NCI-H1436 treated with DMSO at 0.1 percent for 48 hours (cell line): Measurements from ENCODE around the gene ARAP2.

Experiments
- DNase-seq: peaks from one replicate; lab custom pipeline; 2025; lab: John Stamatoyannopoulos, UW

Gene ARAP2

DNA sequence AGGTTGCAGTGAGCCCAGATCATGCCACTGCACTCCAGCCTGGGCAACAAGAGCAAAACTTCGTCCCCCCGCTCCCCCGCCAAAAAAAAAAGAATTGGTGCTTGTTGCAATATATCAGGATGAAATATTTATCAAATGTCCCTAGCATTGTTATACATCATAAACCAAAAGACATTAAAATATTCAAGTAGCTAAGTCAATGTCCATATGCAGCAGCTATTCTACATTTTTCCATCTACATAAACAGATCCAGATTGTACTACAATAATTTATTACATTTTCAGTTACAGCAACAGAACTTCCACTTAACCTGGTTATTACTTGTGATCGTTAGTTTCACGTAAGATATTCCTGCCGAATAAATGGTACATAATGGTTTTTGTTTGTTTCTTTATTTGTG, 64.1 kb downstream of the ARAP2 start:
- no peak for DNase-seq

DNA sequence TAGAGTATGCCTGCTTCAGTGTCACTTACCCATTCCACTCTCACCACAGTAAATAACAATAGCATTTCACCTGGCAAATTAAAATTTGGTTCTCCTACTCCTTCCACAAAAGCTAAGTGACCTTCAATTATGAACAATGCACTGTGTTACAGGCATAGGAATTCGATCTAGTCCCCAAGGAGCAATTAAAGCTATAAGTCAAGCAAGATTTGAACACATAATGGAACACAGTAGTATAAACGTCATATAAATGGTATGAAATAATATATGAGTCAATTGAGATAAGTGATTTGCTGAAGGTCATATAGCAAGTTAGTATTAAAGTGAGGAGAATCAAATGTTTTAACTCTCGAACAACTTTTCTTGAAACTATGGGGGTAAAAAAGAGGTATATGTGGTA, 65.8 kb downstream of the ARAP2 start:
- no peak for DNase-seq

DNA sequence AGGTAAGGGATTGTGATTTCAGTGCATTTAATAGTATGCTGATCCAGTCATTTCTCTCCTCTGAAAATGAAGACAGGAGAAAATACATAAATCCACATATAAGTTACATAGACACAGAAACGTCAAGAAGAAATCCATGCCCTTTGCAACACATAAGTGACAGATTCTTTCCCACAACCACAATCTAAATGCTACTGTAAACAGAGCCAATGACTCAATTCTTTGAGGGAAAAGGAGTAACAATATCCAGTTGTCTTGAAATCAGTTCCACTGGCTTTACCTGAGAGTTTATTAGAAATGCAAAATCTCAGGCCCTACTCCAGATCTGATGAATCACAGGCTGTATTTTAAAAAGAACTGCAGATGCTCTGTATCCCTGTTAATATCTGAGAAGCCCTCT, 66.4 kb downstream of the ARAP2 start:
- DNase-seq: no peak

DNA sequence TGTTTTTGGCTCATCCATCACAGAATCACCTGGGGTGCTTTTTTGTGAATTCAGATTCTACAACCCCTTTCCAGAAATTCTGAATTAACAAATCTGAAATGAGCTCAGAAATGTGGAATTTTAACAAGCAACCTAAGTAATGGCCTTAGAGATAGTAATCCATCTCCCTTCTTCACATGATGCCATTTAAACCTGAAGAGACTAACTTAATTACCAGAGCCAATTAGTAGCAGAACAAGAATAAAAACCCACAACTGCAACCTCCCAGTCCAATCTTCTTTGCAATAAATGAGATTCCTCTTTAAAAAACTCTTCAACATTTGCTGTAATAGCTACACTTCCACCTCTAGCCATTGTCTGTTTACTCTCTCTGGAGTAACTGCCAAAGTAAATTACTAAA, 69.7 kb downstream of the ARAP2 start:
- DNase-seq: no peak

DNA sequence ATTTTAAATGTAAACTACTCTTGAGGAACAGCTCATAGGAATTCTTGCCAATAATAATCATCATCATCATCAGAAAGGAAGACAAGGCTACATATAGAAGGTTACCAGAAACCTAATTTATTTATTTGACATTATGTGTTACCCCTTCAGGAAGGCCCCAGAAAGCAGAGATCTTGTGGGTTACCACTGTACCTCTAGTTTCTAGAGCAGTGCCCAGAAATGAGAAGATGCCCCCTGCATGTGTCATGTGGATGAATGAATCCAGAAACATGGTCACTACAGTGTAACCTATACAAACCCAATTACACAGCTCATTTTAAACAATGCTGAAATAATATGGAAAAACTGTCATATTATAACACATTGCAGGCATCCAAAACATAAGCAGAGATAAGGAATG, 70.4 kb downstream of the ARAP2 start:
- no peak for DNase-seq

DNA sequence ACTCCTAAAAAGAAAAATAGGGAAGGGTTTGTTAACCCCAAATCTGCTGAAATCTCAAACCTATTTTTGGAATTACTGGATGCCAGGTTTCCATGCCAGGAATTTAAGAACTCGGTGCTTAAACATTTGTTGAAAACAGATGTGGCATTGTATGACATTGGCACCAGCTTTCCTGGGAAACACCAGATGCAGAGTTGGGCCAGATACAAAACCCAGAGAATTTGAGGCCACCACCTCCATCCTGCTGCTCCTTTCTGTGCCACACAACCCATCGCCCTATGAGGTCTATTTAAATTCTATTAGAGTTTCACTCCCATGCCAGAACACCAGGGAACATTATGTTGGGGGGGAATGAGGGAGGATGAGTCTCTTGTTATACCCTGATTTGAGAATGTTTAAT, 71.7 kb downstream of the ARAP2 start:
- no peak for DNase-seq

DNA sequence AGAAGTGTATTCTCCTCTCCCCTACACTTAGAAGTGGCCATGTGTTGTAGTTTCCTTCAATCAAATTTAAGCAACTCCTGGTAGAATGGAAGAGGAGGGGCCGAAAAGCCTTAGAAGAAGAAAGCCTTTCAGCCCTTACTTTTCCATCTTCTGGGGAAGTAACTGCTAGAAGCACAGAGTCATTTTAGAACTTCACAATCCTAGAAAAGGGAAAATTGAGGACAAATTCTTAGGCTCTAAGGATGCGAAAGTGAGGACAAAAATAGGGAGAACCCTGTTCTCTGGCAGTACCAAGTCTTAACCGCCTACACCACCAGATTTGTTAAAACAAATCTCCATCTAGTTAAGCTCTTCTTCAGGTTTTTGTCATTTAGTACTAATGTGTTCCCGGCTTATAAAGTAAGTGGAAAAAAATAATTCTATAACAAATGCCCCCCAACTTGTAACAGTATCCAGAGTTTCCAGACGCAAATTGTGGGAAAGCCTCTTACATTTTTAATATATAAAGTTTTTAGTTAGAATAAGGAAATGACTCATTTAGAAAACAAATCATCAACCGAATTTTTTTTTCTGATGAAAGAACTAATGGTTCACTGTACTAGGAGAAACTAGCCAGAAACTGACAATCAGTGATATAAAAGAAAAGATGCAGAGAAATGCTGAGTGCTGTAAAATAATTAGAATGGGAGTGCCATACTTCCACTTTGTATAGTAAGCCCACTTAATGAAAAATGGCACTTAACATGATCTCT, 76.0 kb downstream of the ARAP2 start:
- DNase-seq: no peak

DNA sequence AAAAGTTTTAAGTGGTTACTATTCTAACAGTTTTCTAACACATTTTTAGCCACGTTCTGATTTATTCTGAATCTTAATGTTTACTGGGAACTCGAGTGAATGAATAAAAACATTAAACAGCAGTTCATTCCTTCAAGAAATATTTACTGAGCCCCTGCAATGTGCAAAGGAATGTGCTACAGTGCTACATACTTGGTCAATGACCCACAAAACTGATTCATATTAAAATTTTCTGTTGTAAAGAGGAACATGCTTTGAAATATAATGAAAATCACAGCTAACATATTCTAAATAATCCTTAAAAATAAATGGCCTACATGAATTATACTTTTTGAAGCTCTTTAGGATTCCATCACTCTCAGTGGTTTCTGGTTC, 78.7 kb downstream of the ARAP2 start:
- no peak for DNase-seq

DNA sequence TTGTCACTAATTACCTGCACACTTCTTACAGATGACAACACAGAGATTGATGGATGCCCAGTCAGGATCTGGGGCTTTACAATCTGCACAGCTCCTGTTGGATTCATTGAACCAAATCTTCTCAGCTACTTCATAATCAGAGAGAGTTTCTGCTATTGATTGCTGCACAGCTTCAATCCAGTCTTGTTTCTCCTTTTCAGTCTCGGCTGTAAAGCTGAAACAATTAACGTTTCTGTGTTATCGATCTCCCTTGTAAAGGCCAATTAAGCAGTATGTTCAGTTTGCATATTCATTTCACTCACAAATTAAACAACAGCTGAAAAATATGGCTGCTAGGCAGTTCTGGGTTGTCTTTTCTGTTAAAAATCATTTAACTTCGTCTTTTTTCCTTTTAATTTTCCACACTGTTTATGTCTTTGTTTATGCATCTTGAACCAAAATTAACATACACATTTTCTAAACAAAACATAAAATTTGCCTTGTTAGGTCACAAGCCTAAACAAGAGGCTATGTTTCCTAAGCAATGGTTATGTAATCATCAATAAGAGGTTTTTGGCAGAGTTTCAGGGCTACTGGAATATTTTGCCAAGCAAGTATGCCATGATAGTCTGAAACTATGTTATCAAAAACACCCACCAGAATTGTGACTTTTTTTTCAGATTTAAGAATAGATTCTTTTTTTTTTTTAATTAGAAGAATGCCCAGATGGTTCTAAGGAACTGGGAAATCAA, 79.2 kb downstream of the ARAP2 start:
- DNase-seq: no peak

DNA sequence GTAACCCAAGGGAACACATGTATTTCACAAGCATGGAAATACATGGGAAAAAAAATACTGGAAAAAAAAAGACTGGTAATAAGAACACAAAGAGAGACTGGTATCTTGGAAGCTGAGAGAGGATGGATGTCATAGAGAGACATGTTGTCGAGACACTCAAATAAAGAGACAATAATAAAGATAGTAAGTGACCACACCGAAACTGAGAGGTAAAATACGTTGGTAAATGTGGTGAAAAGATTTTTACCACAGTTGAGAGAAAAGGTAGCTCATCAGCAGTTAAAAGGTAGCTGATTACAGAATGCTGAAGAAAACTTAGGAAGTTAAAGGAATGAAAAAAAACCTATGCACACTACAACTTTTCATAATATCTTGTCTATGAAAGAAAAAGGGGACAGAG, 81.1 kb downstream of the ARAP2 start:
- DNase-seq: no peak

DNA sequence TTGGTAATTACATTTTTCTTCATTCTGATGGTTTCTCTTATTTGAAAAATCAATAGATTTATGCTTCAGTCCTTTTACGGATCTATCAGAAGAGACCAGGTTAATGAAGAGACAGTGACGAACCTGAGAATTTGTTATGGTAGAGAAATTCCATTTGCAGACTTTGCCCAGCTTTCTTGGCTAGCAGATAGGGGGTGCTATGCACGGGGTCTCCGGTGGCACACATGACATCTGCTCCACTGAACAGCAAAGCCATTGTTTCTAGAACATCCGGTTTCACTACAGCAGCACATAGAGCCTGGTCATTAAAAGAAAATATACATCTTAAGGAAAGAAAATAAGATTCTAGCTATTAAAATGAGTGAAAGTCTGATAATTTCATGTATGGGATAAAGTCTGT, 85.1 kb downstream of the ARAP2 start:
- DNase-seq: no peak

DNA sequence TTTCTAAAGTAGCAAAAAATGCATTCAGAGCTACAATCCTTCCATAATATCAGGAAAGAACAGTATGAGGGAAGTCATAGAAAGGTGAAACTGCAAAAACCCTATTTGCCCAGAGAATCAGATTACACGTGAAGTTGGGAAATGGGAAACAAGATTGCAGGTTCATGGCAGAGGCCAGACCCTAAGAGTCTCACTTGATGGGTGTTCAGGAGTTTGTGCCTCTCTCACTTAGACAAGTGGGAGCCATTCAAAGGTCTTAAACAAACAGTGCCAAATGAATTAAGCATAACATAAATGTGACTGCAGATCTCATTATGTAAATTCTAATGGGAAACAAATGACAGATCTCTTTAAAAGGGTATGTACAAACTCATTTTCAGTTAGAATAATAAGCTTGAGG, 91.6 kb downstream of the ARAP2 start:
- no peak for DNase-seq

DNA sequence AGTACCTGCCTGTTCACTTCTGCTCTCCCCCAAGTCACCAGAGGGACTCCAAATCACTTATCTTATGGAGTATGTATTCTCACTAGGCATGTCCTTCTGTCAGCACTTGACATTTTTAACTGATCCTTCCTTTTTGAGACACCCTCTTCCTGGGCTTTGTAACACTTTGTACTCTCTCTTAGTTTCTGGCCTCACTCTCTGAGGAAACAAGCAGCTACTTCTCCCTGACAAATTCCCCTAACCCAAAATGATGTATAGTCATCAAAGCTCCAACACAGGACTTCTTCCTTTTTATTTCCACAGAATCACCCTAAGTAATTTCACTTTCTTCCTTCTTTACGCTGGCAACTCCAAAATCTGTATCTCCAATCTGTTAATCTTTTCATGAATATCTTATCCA, 101.8 kb downstream of the ARAP2 start:
- no peak for DNase-seq

DNA sequence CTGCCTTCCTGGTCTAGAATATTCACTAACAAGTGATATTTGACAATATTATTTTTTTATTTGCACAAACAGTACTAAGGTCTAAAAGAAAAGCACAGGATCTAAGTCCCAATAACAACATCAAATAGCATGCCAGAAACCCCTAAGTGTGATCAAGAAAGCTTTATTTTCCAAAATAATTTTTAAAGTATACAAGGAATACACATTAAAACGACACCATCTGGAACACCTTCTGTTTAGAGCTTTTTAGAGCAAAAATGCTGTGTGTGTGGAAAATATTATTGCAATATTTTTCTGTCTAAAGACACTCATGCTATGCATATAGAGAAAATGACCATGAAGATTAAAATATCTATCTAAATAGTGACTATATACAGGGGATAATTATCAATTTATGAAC, 103.1 kb downstream of the ARAP2 start:
- DNase-seq: no peak

DNA sequence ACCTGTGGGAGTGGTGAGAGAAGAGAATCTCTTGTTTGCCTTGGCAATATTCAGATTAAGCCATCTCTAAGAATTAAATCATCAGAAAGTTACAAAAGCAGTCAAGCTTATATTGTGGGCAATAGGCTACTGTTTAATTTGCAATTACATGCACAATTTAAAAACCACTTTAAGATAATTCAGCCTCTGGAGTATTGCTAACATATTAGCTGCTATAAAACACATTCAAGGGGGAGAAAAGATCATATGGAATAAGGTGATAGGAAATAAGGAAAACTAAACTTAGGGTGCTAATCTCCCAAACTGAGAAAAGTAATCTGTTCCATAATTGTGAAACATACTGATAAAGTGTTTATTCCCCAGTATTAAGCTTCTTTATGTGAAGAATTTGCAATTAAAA, 103.9 kb downstream of the ARAP2 start:
- no peak for DNase-seq

DNA sequence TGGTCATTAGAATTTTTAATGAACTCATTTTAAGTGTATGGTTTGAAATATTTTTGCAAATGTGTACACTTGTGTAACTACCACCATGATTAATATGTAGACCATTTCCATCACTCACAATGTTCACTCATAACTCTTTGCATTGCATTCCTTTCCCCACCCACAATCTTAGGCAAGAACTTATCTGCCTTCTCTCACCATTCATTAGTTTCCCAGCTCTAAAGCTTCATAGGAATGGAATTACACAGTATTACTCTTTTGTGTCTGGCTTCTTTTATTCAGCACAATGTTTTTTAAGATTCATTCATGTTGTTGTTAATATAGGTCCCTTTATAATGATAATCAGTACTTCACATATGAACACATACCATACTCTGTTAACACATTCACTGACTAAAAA, 106.1 kb downstream of the ARAP2 start:
- DNase-seq: no peak

DNA sequence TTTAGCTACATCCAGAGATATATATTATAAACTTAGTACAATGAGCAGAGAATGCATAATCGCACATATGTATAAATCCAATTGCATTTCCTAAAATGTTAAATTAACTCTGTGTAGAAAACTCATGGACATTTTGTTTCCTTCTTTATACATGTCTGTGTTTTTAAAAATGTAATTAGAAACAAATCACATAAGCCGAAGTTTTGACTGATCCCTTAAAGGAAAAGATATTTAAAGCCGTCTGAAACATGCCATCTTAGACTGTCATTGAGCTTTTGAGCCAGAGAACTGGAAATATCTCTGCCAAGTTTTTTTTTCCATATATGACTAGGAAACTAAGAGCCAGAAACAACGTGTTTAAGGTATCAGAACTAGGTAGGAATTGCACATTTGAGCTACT, 107.0 kb downstream of the ARAP2 start:
- no peak for DNase-seq

DNA sequence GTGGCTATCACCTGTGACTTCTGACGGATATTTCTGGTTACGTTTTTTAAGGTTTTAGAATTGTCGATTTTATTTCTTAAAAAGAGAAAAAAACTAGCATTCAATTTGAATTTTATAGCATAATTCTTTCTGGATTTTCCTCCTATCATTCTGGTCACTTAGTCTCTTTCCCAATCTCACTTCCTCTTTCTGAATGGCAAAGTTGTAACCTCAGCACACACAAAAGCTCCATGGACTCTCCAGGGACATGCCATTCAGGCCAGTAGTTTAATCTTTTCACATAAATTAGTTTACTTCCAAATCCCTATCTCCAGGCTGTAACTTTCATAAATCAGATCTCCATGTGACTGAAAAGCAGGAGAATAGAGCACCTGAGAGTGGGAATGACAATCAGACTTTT, 110.7 kb downstream of the ARAP2 start:
- DNase-seq: no peak

DNA sequence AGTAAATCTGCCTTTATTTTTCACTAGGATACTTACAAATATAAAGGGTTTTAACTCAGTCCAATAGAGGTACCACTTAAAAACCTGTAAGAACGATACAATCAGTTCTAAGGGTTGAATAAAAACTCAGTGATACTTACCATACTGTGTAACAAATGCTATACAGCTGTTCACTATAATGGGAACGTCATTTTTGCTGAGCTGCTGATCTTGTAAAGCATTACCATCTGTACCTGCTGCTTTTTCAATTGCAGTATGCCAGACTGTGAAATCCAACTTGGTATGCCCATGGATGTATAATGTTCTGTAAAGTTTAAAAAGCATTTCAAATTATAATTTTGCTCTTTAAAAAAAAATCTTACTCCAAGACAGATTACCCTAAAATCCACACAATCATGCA, 111.2 kb downstream of the ARAP2 start:
- DNase-seq: no peak

DNA sequence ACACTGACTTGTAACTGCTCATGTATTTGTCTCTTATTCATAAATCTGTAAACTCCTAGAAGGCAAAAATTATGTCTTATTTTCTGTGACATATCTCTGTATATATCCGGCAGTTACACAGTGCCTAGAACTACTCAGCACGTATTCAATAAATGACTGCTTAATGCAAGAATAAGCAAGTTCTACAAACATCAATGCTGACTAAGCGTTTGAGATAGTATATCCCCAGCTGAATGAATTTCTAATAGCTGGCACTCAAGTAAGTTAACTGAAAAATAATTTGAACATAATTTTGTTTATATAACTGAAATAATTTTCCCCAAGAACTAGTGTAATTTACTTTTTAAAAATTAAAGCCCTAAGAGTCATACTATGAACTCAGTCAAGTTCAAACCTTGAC, 113.7 kb downstream of the ARAP2 start:
- DNase-seq: no peak

DNA sequence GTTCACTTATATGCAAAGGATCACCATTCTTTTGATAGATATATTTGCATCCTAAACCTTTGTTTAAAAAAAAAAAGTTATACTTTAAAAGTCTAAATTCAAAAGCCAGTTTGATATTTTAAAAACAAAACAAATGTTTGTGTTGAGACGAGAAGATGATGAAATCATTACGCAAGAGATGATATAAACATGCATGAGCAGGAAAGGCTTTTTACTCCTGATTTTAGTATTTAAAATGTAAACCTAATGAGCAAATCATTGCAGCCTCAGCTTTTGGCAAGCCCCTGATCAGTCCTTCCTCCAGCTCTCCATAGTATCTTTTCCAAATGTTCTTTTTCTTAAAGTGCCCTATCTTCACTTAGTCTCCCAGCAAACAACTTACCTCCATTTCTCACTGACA, 115.6 kb downstream of the ARAP2 start:
- no peak for DNase-seq

DNA sequence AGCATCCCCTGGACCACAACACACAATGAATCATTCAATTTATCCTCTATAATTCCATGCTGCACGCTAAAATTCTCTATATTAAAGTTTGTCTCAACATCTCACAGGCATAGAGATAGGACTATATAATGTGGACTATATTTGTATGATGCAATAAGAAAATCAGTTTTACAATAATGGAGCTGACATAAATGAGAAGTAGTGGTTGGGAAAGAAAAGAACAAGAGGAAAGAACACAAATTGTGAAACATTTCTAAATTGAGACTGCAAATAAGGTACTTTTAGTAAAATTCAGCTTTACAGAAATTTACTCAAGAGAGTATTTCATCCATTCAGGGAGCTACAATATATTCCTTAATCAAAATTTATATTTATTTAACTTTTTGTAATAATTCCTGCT, 120.4 kb downstream of the ARAP2 start:
- DNase-seq: no peak

DNA sequence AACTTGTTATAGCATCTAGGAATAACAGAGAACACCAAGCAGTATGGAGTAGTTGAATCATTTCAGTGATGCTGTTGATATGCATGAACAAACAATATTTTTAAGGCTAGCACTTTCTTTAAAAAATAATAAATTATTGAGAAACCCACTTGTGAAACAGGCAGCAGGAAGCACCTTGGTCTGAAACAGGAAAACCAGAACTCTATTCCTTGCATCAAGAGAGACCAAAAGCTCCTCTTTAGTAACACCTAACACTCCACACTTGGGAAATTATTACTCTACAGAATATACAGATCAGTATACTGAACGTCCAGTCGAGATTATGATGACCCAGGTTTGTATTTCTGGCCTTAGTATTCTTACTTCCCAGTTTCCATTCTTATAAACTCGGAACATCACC, 129.0 kb downstream of the ARAP2 start:
- DNase-seq: no peak

DNA sequence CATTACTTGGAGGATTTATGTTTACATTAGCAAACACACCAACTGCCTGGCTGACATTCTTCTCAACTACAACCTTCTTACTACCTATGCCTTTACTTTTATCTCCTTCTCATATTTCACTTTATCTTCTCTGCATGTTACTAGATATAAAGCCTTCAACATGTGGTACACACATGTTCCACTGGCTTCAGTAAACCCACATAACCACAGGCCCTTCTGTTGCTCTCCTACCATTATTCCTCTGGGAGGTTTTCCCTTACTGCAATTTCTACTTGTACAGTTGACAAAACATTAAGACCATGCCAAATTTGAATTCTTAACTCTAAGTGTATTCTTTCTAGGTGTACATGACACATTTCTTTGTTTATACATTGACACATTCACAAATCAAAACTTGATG, 133.1 kb downstream of the ARAP2 start:
- DNase-seq: no peak
